Prostate gland (tissue), 2 donors: Measurements from ENCODE around the gene CENPB.

Experiments used
- CTCF ChIP-seq, 4 experiments: fragments of 200-600 bp in 2 of 4; fragments of 450-650 bp in 2 of 4; sonication (generic) in 2 of 4; IDR thresholded peaks; 1 replicate in 3 of 4; 2 replicates in 1 of 4; pipeline ENCODE4 v1.5.1; 2016 to 2019; ENCODE audit warnings: antibody characterized with exemption in 4 of 4, mild to moderate bottlenecking in 2 of 4, moderate library complexity in 2 of 4
- POLR2A ChIP-seq: fragments of 450-650 bp; IDR thresholded peaks from one replicate; pipeline ENCODE4 v1.6.1; 2016; ENCODE audit warnings: antibody characterized with exemption, mild to moderate bottlenecking

- TF ChIP-seq CTCF (IDR thresholded peaks at IDR 0.05), result no peak
- no peak for TF ChIP-seq POLR2A
Observed at GRCh38 chr20:3828798-3829197, 42.3 kb upstream of the CENPB start.
